Ovary (tissue), 9 donors: ENCODE measurements around the gene SSBP2. TPM values are rescaled to one million over a fixed set of nuclear protein-coding genes. Genes with fewer than 3 reads are reported as not detected.
"Not testable (repeated sequence)": the region's sequence is repeated elsewhere in the genome, so short reads cannot be mapped to it uniquely, and the experiment has no call there.

Experiments
- DNase-seq, 5 donors: peaks; one replicate each; pipeline ENCODE4 v3.0.0-alpha.2; 2019 to 2020
- H3K27ac ChIP-seq, 2 donors: fragments of 200-600 bp; one replicate each; pipeline versions ENCODE4 v1.5.1 to v1.8.0; 2019 to 2022
- H3K27me3 ChIP-seq: fragments of 200-600 bp; one replicate; pipeline ENCODE4 v1.8.0; 2022
- H3K36me3 ChIP-seq: fragments of 200-600 bp; sonication (generic); one replicate; pipeline ENCODE4 v1.5.1; 2019
- H3K4me1 ChIP-seq: one replicate; pipeline ENCODE4 v1.8.1; 2013; ENCODE audit warnings: mild to moderate bottlenecking, moderate library complexity; ENCODE audit not compliant: insufficient read depth
- H3K4me3 ChIP-seq: fragments of 200-600 bp; sonication (generic); one replicate; pipeline ENCODE4 v1.5.1; 2017
- H3K9me3 ChIP-seq, 2 donors: fragments of 200-600 bp in 1 of 2; sonication (generic) in 1 of 2; one replicate each; pipeline versions ENCODE4 v1.5.1 to v1.8.1; 2013 to 2019; ENCODE audit warnings: mild to moderate bottlenecking in 1 of 2, moderate library complexity in 1 of 2
- EP300 ChIP-seq: sonication (generic); formaldehyde crosslinking; IDR thresholded peaks from one replicate; pipeline ENCODE4 v1.6.1; 2017; ENCODE audit warnings: antibody characterized with exemption
- POLR2A ChIP-seq: fragments of 450-650 bp; IDR thresholded peaks from one replicate; pipeline ENCODE4 v1.6.1; 2017; ENCODE audit warnings: antibody characterized with exemption, mild to moderate bottlenecking, moderate library complexity
- WGBS, 3 donors: extraction: QIAGEN DNeasy Blood & Tissue Kit in 1 of 3; methylation state at CpG; one replicate each; pipeline versions ENCODE4 v1.1.5 to v1.1.7; 2013 to 2017; 5-methylcytosine and 5-hydroxymethylcytosine counted together
- intact Hi-C, 4 donors: fragments of 100-400 bp; cut with DNase I; formaldehyde crosslinking; loops; one replicate each; pipeline versions ENCODE4 v1.11.0 to v1.15.1; 2022 to 2023
- polyA plus RNA-seq, 2 donors: library from polyadenylated mRNA; stranded (reverse); fragments of 200-250 nt in 1 of 2; fragments of 350-450 nt in 1 of 2; fragmentation: Illumina TruSeq in 1 of 2; extraction: RNeasy Lipid Tissue Mini Kit (QIAGEN cat#74804) in 1 of 2; gene quantifications; one replicate each; pipeline ENCODE4 v1.2.3, GENCODE V29; 2013 to 2014
- total RNA-seq, 7 donors: library from RNA; depleted of rRNA in 2 of 7; stranded (reverse); fragments of >200 nt in 2 of 7; fragmentation: NEBNext Ultra II Directional in 3 of 7; extraction: Animal tissue kit (Norgen Biotek cat#: 25700) in 3 of 7; gene quantifications; one replicate each; pipeline versions ENCODE4 v1.1.0 to v1.2.4, GENCODE V29; 2016 to 2023
- TF ChIP-seq, protein P1 (sequence below), 3 donors: fragments of 450-650 bp in 2 of 3; fragments of 200-600 bp in 1 of 3; IDR thresholded peaks; one replicate each; pipeline versions ENCODE4 v1.5.1 to v1.8.0; 2016 to 2022; ENCODE audit warnings: antibody characterized with exemption in 3 of 3, mild to moderate bottlenecking in 1 of 3
- donor health status: DM: no; HTN: no; CAD: no; lungs with moderate emphysema.
- donor health status: DM: no; HTN: no; CAD: no.
- donor health status: Bipolar disorder and iron deficiency.
- donor health status: DM: yes; HTN: yes; CAD: no.
- donor health status: DM: no; HTN: no; CAD: no.
- donor health status: DM: yes; HTN: yes; CAD: no.

Gene SSBP2
- total and polyA plus RNA-seq, 9 donors, result 40.5 to 126 (median 78.2) TPM

DNA sequence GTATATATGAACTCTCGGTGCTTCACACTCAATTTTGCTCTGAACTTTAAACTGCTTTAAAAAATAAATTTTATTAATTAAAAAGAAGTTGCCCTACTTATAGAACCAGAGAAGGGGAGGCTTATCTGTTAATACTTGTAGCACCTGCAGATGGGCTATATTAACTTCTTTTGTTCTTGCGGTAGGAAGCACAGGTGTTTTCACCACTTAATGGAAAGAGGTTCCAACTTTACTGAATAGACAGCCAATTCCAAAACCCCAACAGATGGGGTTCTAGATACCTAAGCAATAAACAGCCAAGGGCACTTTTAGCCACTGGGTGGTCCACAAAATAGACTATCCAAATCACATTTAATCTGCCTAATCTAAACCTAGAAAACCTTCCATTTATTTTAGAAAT, 65.4 kb downstream of the SSBP2 start:
- H3K4me1 ChIP-seq, result no peaks in the 10 kb centered on the region

GRCh38 chr5:81679885-81680284, 71.0 kb downstream of the SSBP2 start:
- H3K36me3 ChIP-seq, result no peaks in the 10 kb centered on the region
- whole genome bisulfite sequencing, 3 donors, result 94 to 100% (median 97%) methylated on average over 1 of the region's 1 CpG
- intact Hi-C loops, result no loop called here
- DNase-seq, result no peak
- H3K27ac ChIP-seq, result no peak overlapping the region
- H3K4me3 ChIP-seq, result no peak overlapping the region
- H3K4me1 ChIP-seq, result peaks cover 3% of the 10 kb centered on the region
- no peaks in the 10 kb centered on the region for H3K9me3 ChIP-seq
- no peaks in the 10 kb centered on the region for H3K27me3 ChIP-seq
- no peak for TF ChIP-seq POLR2A
- TF ChIP-seq EP300, result no peak
- TF ChIP-seq, protein P1, sequence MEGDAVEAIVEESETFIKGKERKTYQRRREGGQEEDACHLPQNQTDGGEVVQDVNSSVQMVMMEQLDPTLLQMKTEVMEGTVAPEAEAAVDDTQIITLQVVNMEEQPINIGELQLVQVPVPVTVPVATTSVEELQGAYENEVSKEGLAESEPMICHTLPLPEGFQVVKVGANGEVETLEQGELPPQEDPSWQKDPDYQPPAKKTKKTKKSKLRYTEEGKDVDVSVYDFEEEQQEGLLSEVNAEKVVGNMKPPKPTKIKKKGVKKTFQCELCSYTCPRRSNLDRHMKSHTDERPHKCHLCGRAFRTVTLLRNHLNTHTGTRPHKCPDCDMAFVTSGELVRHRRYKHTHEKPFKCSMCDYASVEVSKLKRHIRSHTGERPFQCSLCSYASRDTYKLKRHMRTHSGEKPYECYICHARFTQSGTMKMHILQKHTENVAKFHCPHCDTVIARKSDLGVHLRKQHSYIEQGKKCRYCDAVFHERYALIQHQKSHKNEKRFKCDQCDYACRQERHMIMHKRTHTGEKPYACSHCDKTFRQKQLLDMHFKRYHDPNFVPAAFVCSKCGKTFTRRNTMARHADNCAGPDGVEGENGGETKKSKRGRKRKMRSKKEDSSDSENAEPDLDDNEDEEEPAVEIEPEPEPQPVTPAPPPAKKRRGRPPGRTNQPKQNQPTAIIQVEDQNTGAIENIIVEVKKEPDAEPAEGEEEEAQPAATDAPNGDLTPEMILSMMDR (IDR thresholded peaks at IDR 0.05), result no peak

More for the DNA sequence above, 65.4 kb downstream of the SSBP2 start:
- no peak for DNase-seq
- H3K36me3 ChIP-seq, result no peaks in the 10 kb centered on the region
- TF ChIP-seq, protein P1 (IDR thresholded peaks at IDR 0.05), result no peak
- intact Hi-C loops, result no loop called here
- no peak overlapping the region for H3K4me3 ChIP-seq
- H3K27me3 ChIP-seq, result no peaks in the 10 kb centered on the region
- no peak overlapping the region for H3K27ac ChIP-seq
- H3K9me3 ChIP-seq, result no peaks in the 10 kb centered on the region
- 95 to 99% (median 95%) methylated on average over 2 of the region's 2 CpGs for WGBS, 3 donors

DNA sequence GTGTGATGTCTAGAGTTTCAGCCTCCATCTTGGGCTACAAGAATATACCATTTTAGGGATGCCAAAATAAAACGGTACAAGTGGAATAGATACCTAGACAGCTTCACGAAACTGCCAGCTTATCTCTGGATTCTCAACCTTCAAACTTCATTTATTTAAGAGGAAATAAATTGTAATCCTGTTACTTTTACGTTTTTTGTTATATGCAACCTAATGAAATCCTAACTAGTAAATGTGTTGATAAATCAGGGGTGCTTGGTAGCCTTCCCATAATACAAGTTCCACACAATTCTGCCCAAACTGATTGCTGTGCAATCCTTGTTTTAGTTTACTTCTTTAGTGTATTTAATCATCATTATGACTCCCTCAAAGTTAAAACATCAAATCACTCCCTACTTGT, 75.5 kb downstream of the SSBP2 start:
- Histone ChIP-seq H3K9me3 (no peaks in the 10 kb centered on the region), H3K4me1 (peaks cover 5% of the 10 kb centered on the region), H3K27me3 (no peaks in the 10 kb centered on the region), H3K36me3 (no peaks in the 10 kb centered on the region), H3K4me3 (no peak overlapping the region), H3K27ac (no peak overlapping the region)
- no peak for DNase-seq
- TF ChIP-seq, protein P1 (IDR thresholded peaks at IDR 0.05), result no peak
- TF ChIP-seq EP300, result no peak
- no peak for TF ChIP-seq POLR2A
- WGBS, 3 donors, result 74 to 87% (median 75%) methylated on average over 3 of the region's 3 CpGs
- intact Hi-C loops, result no loop called here

DNA sequence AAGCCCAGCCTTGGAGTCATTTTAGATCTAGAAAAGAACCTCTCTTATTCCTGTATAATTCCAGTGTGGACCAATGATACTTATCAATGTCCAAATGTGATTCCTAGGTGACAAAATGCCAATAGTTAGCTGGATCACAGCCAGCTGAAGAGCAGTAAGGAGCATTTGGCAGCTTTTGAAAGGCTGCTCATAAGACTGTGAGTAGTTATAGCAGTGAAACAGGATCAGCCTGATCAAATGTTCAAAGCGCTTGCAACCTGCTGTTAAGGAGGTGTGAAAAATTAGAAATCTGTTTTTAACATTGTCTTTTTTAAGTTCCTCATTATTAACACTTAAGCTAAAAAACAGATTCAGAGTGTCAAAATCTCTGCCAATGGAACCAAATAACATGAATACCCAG, 85.1 kb downstream of the SSBP2 start:
- H3K4me3 ChIP-seq, result no peak overlapping the region
- TF ChIP-seq EP300, result no peak
- H3K27me3 ChIP-seq, result no peaks in the 10 kb centered on the region
- WGBS, 3 donors, result 96 to 98% (median 97%) methylated on average over 1 of the region's 1 CpG
- no peaks in the 10 kb centered on the region for H3K9me3 ChIP-seq
- H3K36me3 ChIP-seq, result no peaks in the 10 kb centered on the region
- intact Hi-C loops, result no loop called here
- peaks cover 4% of the 10 kb centered on the region for H3K4me1 ChIP-seq
- no peak for DNase-seq
- H3K27ac ChIP-seq, result no peak overlapping the region

- intact Hi-C loops, H3K4me3 ChIP-seq, H3K36me3 ChIP-seq, H3K27me3 ChIP-seq, DNase-seq, H3K27ac ChIP-seq, H3K4me1 ChIP-seq, H3K9me3 ChIP-seq: not testable (repeated sequence)
- 76 to 83% (median 83%) methylated on average over 1 of the region's 1 CpG for WGBS, 3 donors
These were observed 90.3 kb downstream of the SSBP2 start for GRCh38 chr5:81660624-81661023.

- DNase-seq, result no peak
- no peaks in the 10 kb centered on the region for H3K9me3 ChIP-seq
- intact Hi-C loops, result no loop called here
- TF ChIP-seq, protein P1 (IDR thresholded peaks at IDR 0.05), result no peak
- TF ChIP-seq EP300 (no peak), POLR2A (no peak)
- H3K4me1 ChIP-seq, result peaks cover 2% of the 10 kb centered on the region
- no peaks in the 10 kb centered on the region for H3K36me3 ChIP-seq
- 91 to 95% (median 92%) methylated on average over 1 of the region's 1 CpG for WGBS, 3 donors
- no peak overlapping the region for H3K27ac ChIP-seq
- H3K27me3 ChIP-seq, result no peaks in the 10 kb centered on the region
- no peak overlapping the region for H3K4me3 ChIP-seq
These were observed 93.5 kb downstream of the SSBP2 start for GRCh38 chr5:81657386-81657785.
